HepG2 (cell line): ENCODE results near the gene LCN2.

Experiments
- CTCF ChIP-seq: sonication (generic); formaldehyde crosslinking; IDR thresholded peaks from 2 replicates; pipeline ENCODE4 v1.5.0; 2020; ENCODE audit warnings: mild to moderate bottlenecking, missing genetic modification reagents, moderate library complexity
- EP300 ChIP-seq, 3 experiments: sonication (generic) in 1 of 3; formaldehyde crosslinking in 1 of 3; IDR thresholded peaks; 2 replicates each; pipeline versions ENCODE4 v1.5.1 to v1.6.1; 2011 to 2020; ENCODE audit warnings: low read depth in 2 of 3, low read length in 2 of 3, borderline replicate concordance in 1 of 3, improper control_type of control experiment in 1 of 3, mild to moderate bottlenecking in 1 of 3, missing genetic modification reagents in 1 of 3, moderate library complexity in 1 of 3
- ERF ChIP-seq: IDR thresholded peaks from 2 replicates; pipeline ENCODE4 v1.6.1; 2018; ENCODE audit warnings: missing biosample characterization, missing genetic modification reagents
- HDAC6 ChIP-seq: fragments of 200-600 bp; sonication (generic); IDR thresholded peaks from 2 replicates; pipeline ENCODE4 v1.7.0; 2017; ENCODE audit warnings: mild to moderate bottlenecking, antibody characterized with exemption, low read length, low read depth
- JUND ChIP-seq: sonication (generic); formaldehyde crosslinking; IDR thresholded peaks from 2 replicates; pipeline ENCODE4 v1.8.0; 2022; ENCODE audit warnings: mild to moderate bottlenecking, missing genetic modification reagents
- MBD4 ChIP-seq: IDR thresholded peaks from 2 replicates; pipeline ENCODE4 v1.6.1; 2012; ENCODE audit warnings: low read length, inconsistent platforms, borderline replicate concordance
- PHB2 ChIP-seq: fragments of 450-650 bp; IDR thresholded peaks from 2 replicates; pipeline ENCODE4 v1.6.1; 2018; ENCODE audit not compliant: partially characterized antibody
- RBFOX2 ChIP-seq: fragments of 200-400 bp; formaldehyde crosslinking; IDR thresholded peaks from 2 replicates; pipeline ENCODE4 v1.6.1; 2017; ENCODE audit warnings: low read depth, mild to moderate bottlenecking, low read length
- SIX4 ChIP-seq: sonication (generic); formaldehyde crosslinking; IDR thresholded peaks from 2 replicates; pipeline ENCODE4 v1.4.0; 2020; ENCODE audit warnings: missing genetic modification reagents
- SNAPC4 ChIP-seq: sonication (generic); formaldehyde crosslinking; IDR thresholded peaks from 2 replicates; pipeline ENCODE4 v1.4.0; 2020; ENCODE audit warnings: mild to moderate bottlenecking, missing genetic modification reagents
- SYNCRIP ChIP-seq: fragments of 200-400 bp; formaldehyde crosslinking; IDR thresholded peaks from 2 replicates; pipeline ENCODE4 v1.6.1; 2018; ENCODE audit warnings: mild to moderate bottlenecking, low read depth, low read length; ENCODE audit not compliant: insufficient read depth
- ZBTB40 ChIP-seq, 2 experiments: fragments of 450-650 bp in 1 of 2; sonication (generic) in 1 of 2; formaldehyde crosslinking in 1 of 2; IDR thresholded peaks; 2 replicates each; pipeline versions ENCODE4 v1.6.1 to v1.8.0; 2016 to 2022; ENCODE audit warnings: antibody characterized with exemption in 1 of 2, mild to moderate bottlenecking in 1 of 2, missing genetic modification reagents in 1 of 2
- ZFP37 ChIP-seq: sonication (generic); formaldehyde crosslinking; IDR thresholded peaks from 2 replicates; pipeline ENCODE4 v1.4.0; 2020; ENCODE audit warnings: missing genetic modification reagents, borderline replicate concordance

- no peak for TF ChIP-seq PHB2
- no peak for TF ChIP-seq EP300 (IDR thresholded peaks at IDR 0.05; ENCODE audit: low read depth in 2 of 2, low read length in 2 of 2)
- no peak for TF ChIP-seq EP300 (CRISPR knock-in tag; IDR thresholded peaks at IDR 0.05; ENCODE audit: borderline replicate concordance)
- TF ChIP-seq CTCF, result no peak
- TF ChIP-seq MBD4, result no peak
- TF ChIP-seq SYNCRIP, result no peak
- TF ChIP-seq ZBTB40 (IDR thresholded peaks at IDR 0.05), result no peak
- TF ChIP-seq ZBTB40 (CRISPR knock-in tag; IDR thresholded peaks at IDR 0.05), result no peak
- no peak for TF ChIP-seq SIX4
- TF ChIP-seq RBFOX2, result no peak
- no peak for TF ChIP-seq ZFP37
- TF ChIP-seq HDAC6, result no peak
- no peak for TF ChIP-seq ERF
- no peak for TF ChIP-seq JUND (CRISPR knock-in tag)
- TF ChIP-seq SNAPC4, result no peak
Measured at GRCh38 chr9:128174062-128174461, 24.8 kb downstream of the LCN2 start.
